Psoas muscle (tissue), 8 donors: ENCODE results near the gene NEBL. TPM values are rescaled to one million over a fixed set of nuclear protein-coding genes. Genes with fewer than 3 reads are reported as not detected.

Experiments used
- ATAC-seq, 4 donors: fragments of 200-7000 bp; cut with Tn5 transposase; one replicate each; pipeline ENCODE4 v1.9.1; 2020; ENCODE audit warnings: moderate library complexity in 3 of 4, mild to moderate bottlenecking in 2 of 4
- DNase-seq, 2 donors: peaks; one replicate each; pipeline ENCODE4 v3.0.0-alpha.2; 2020
- H3K27ac ChIP-seq: fragments of 200-600 bp; one replicate; pipeline ENCODE4 v1.8.0; 2022
- H3K27me3 ChIP-seq, 3 donors: fragments of 200-600 bp in 1 of 3; one replicate each; pipeline versions ENCODE4 v1.6.1 to v1.8.0; 2013 to 2022; ENCODE audit warnings: low read length in 2 of 3, mild to moderate bottlenecking in 2 of 3, moderate library complexity in 1 of 3; ENCODE audit not compliant: insufficient read depth in 3 of 3
- H3K36me3 ChIP-seq, 2 donors: fragments of 200-600 bp in 1 of 2; one replicate each; pipeline versions ENCODE4 v1.6.1 to v1.8.0; 2013 to 2022; ENCODE audit warnings: low read depth in 1 of 2, mild to moderate bottlenecking in 1 of 2, moderate library complexity in 1 of 2; ENCODE audit not compliant: insufficient read depth in 1 of 2
- H3K4me1 ChIP-seq: fragments of 200-600 bp; one replicate; pipeline ENCODE4 v1.8.0; 2022
- H3K4me3 ChIP-seq: fragments of 200-600 bp; one replicate; pipeline ENCODE4 v1.8.0; 2022; ENCODE audit warnings: mild to moderate bottlenecking
- H3K9me3 ChIP-seq: fragments of 200-600 bp; one replicate; pipeline ENCODE4 v1.8.0; 2022
- WGBS, 3 donors: extraction: QIAGEN DNeasy Blood & Tissue Kit; methylation state at CpG; one replicate each; pipeline versions ENCODE4 v1.1.6 to v1.1.7; 2013; 5-methylcytosine and 5-hydroxymethylcytosine counted together
- intact Hi-C, 2 donors: fragments of 100-400 bp; cut with DNase I; formaldehyde crosslinking; loops; one replicate each; pipeline versions ENCODE4 v1.11.0 to v1.14.2; 2022
- polyA plus RNA-seq, 3 donors: library from polyadenylated mRNA; stranded (reverse); fragments of 200-250 nt; gene quantifications; one replicate each; pipeline ENCODE4 v1.2.3, GENCODE V29; 2013
- total RNA-seq, 4 donors: library from RNA; stranded (reverse); fragmentation: NEBNext Ultra II Directional in 2 of 4; extraction: Animal tissue kit (Norgen Biotek cat#: 25700) in 2 of 4; gene quantifications; one replicate each; pipeline versions ENCODE4 v1.2.1 to v1.2.4, GENCODE V29; 2021 to 2023
- TF ChIP-seq, protein P1 (sequence below): fragments of 200-600 bp; IDR thresholded peaks from one replicate; pipeline ENCODE4 v1.8.0; 2022; ENCODE audit warnings: antibody characterized with exemption
- donor health status: healthy with polysubstance abuse.
- donor health status: DM: no; HTN: no; CAD: no; lungs with moderate emphysema.
- donor health status: Bipolar disorder and iron deficiency.
- donor health status: healthy.
- donor health status: DM: yes; HTN: yes; CAD: no.
- donor health status: DM: no; HTN: no; CAD: no.
- donor health status: DM: no; HTN: no; CAD: no.
- donor health status: DM: yes; HTN: yes; CAD: no.

The NEBL gene
- total and polyA plus RNA-seq, 7 donors = 0.35 to 1.5 (median 0.89) TPM

DNA sequence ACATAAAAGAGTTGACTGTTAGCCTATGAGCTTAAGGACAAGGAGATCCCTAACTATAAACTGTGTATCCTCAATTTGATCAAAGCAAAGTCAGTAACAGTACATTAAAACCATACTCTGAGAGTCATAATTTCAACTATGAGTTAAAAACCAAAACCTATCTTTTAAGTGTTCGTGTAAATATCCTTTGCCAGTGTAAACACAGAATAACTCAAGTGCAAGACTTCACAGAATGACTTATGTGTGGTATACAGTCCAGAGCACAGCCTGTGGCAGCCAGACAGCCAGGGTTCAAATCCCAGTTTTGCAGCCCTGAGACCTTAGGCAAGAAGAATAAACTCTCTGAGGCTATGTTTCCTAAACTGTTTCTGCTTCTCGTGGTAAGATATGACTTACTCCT lies 30.3 kb upstream of the NEBL start:
- TF ChIP-seq, protein P1, sequence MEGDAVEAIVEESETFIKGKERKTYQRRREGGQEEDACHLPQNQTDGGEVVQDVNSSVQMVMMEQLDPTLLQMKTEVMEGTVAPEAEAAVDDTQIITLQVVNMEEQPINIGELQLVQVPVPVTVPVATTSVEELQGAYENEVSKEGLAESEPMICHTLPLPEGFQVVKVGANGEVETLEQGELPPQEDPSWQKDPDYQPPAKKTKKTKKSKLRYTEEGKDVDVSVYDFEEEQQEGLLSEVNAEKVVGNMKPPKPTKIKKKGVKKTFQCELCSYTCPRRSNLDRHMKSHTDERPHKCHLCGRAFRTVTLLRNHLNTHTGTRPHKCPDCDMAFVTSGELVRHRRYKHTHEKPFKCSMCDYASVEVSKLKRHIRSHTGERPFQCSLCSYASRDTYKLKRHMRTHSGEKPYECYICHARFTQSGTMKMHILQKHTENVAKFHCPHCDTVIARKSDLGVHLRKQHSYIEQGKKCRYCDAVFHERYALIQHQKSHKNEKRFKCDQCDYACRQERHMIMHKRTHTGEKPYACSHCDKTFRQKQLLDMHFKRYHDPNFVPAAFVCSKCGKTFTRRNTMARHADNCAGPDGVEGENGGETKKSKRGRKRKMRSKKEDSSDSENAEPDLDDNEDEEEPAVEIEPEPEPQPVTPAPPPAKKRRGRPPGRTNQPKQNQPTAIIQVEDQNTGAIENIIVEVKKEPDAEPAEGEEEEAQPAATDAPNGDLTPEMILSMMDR = no peak
- no peak for DNase-seq
- intact Hi-C loops = no loop called here
- Histone ChIP-seq H3K4me1 (no peaks in the 10 kb centered on the region), H3K36me3 (no peaks in the 10 kb centered on the region), H3K27me3 (no peaks in the 10 kb centered on the region), H3K9me3 (no peaks in the 10 kb centered on the region), H3K4me3 (no peak overlapping the region), H3K27ac (no peak overlapping the region)
- 67 to 78% (median 78%) methylated on average over 2 of the region's 2 CpGs for WGBS, 3 donors
- no peak for ATAC-seq

DNA sequence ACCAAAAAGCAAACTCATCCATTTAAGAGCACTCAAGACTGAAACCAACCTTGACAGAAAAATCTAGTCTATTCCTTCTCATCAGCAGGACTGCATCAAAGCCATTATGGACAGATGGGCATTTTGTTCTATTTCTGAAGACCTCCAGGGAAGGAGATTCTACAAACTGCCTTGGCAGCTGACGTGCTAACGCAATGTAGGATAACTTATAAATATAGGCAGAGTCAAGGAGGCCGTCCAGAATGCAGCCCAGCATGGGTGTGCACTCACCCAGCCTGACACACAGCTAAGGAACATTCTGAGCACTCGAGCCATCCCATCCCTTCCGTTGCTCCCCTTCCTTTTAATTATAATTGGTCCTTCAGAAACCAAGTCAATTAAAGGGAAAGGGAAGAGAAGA lies 25.3 kb upstream of the NEBL start:
- intact Hi-C loops = no loop called here
- H3K27me3 ChIP-seq = no peaks in the 10 kb centered on the region
- WGBS, 3 donors = 63 to 69% (median 64%) methylated on average over 5 of the region's 5 CpGs

DNA sequence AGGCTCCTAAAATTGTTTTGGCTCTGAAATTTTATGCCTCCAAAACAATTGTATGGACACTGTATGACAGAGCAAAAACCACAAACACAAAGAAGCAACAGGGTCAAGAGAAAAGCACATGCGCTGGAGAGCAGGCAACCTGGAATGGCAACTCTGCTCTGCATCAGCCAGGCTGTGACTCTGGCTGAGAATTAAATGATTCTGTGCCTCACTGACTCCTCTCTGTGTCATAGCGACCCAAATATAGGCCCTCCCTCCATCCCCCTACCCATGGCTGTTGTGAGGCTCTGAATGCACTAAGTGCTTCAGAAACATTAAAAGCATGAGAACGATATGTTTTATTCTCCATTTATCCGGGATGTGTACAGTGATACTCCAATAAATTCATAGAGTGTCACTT lies 24.9 kb upstream of the NEBL start:
- WGBS, 3 donors = 63 to 71% (median 70%) methylated on average over 4 of the region's 4 CpGs
- no peak overlapping the region for H3K4me3 ChIP-seq
- H3K36me3 ChIP-seq = no peaks in the 10 kb centered on the region
- intact Hi-C loops = no loop called here
- TF ChIP-seq, protein P1 = no peak
- no peaks in the 10 kb centered on the region for H3K4me1 ChIP-seq
- ATAC-seq = no peak
- H3K27me3 ChIP-seq = no peaks in the 10 kb centered on the region
- no peak for DNase-seq
- no peaks in the 10 kb centered on the region for H3K9me3 ChIP-seq
- H3K27ac ChIP-seq = no peak overlapping the region

More for the DNA sequence above, 25.3 kb upstream of the NEBL start:
- Histone ChIP-seq H3K36me3 (no peaks in the 10 kb centered on the region), H3K4me3 (no peak overlapping the region), H3K4me1 (no peaks in the 10 kb centered on the region), H3K27ac (no peak overlapping the region), H3K9me3 (no peaks in the 10 kb centered on the region)
- TF ChIP-seq, protein P1 = no peak
- DNase-seq (no peak), ATAC-seq (no peak)

DNA sequence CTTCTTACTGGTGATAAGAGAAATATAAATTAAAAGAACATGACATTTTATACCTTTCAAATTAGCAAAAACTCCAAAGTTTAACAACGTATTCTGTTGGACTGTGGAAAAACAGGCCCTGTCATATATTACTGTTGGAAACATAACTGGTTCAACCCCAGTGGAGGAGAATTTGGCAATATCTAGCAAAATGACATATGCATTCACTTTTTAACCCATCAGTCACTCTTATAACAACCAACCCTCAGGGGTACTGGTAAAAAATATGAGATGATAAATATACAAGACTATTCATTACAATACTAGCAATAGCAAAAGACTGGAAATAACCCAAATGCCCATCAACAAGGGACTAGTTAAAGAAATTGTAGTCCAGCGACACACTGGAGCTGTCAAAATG lies 22.9 kb upstream of the NEBL start:
- Histone ChIP-seq H3K9me3 (no peaks in the 10 kb centered on the region), H3K27ac (no peak overlapping the region), H3K27me3 (no peaks in the 10 kb centered on the region), H3K4me1 (no peaks in the 10 kb centered on the region), H3K4me3 (no peak overlapping the region), H3K36me3 (no peaks in the 10 kb centered on the region)
- ATAC-seq (no peak), DNase-seq (no peak)
- intact Hi-C loops = no loop called here
- 79 to 82% (median 80%) methylated on average over 2 of the region's 2 CpGs for WGBS, 3 donors
- TF ChIP-seq, protein P1 = no peak

DNA sequence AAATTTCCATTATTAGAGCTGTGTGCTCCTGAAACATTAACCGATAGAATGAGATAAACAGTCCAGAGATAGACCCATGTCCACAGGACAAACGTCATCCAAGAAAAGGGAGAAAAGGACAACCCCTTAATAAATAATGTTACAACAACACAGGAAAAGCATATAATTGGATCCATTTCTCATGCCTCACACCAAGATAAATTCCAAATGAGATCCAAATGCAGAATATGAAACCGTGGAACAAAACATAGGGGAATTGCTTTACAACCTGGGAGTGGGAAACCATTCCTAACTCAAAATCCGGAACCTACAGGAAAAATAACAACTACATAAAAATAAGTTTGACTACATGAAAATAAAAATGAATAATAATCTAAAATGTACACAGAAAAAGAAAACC lies 22.4 kb upstream of the NEBL start:
- 46 to 54% (median 46%) methylated on average over 4 of the region's 4 CpGs for WGBS, 3 donors
- TF ChIP-seq, protein P1 = no peak
- ATAC-seq = no peak
- no peak overlapping the region for H3K27ac ChIP-seq
- no peaks in the 10 kb centered on the region for H3K27me3 ChIP-seq
- no peak for DNase-seq
- no peaks in the 10 kb centered on the region for H3K4me1 ChIP-seq
- H3K36me3 ChIP-seq = no peaks in the 10 kb centered on the region
- intact Hi-C loops = loop anchor here in 1 of 2 donors (10.0 kb wide), 1 partner anchor 1965 kb away; no protein-coding TSS in a partner anchor
- H3K4me3 ChIP-seq = no peak overlapping the region
- H3K9me3 ChIP-seq = no peaks in the 10 kb centered on the region
